Endothelial cell (in vitro differentiated cells): ENCODE data around the gene SYNPO2. TPM values are rescaled to one million over a fixed set of nuclear protein-coding genes. Genes with fewer than 3 reads are reported as not detected.

Source experiments
- DNase-seq: peaks from one replicate; pipeline ENCODE4 v3.0.0; 2021; ENCODE audit warnings: low spot score
- H3K27ac Mint-ChIP-seq: one replicate; pipeline ENCODE4 v1.8.0; 2021; ENCODE audit warnings: mixed read lengths, inconsistent platforms; ENCODE audit not compliant: unreplicated experiment
- H3K27me3 Mint-ChIP-seq: one replicate; pipeline ENCODE4 v1.8.0; 2021; ENCODE audit warnings: mild to moderate bottlenecking, moderate library complexity, mixed read lengths, inconsistent platforms; ENCODE audit not compliant: unreplicated experiment
- H3K36me3 Mint-ChIP-seq: one replicate; pipeline ENCODE4 v1.8.0; 2021; ENCODE audit warnings: mild to moderate bottlenecking, low read depth, mixed read lengths, inconsistent platforms; ENCODE audit not compliant: unreplicated experiment
- H3K4me1 Mint-ChIP-seq: one replicate; pipeline ENCODE4 v1.8.0; 2021; ENCODE audit warnings: mild to moderate bottlenecking, mixed read lengths, inconsistent platforms; ENCODE audit not compliant: unreplicated experiment
- H3K4me3 Mint-ChIP-seq: one replicate; pipeline ENCODE4 v1.8.0; 2021; ENCODE audit warnings: mild to moderate bottlenecking, mixed read lengths, inconsistent platforms; ENCODE audit not compliant: unreplicated experiment
- H3K9me3 Mint-ChIP-seq: one replicate; pipeline ENCODE4 v1.8.0; 2021; ENCODE audit warnings: mixed read lengths, inconsistent platforms; ENCODE audit not compliant: unreplicated experiment
- CTCF ChIP-seq: fragments of 200-600 bp; sonication (generic); IDR thresholded peaks from one replicate; pipeline ENCODE4 v1.5.0; 2021; ENCODE audit warnings: antibody characterized with exemption; ENCODE audit not compliant: unreplicated experiment
- total RNA-seq: library from RNA; stranded (reverse); fragmentation: NEBNext Ultra II Directional; extraction: Animal tissue kit (Norgen Biotek cat#: 25700); gene quantifications from one replicate; pipeline ENCODE4 v1.2.1, GENCODE V29; 2021; ENCODE audit not compliant: unreplicated experiment

SYNPO2 gene
- total RNA-seq, 1 donor from 2014 or later = 1.1 TPM

- no peak overlapping the region for H3K4me3 Mint-ChIP-seq
- H3K9me3 Mint-ChIP-seq = no peaks in the 10 kb centered on the region
- TF ChIP-seq CTCF = no peak
- H3K4me1 Mint-ChIP-seq = peaks cover 7% of the 10 kb centered on the region
- H3K36me3 Mint-ChIP-seq = no peaks in the 10 kb centered on the region
- H3K27ac Mint-ChIP-seq = no peak overlapping the region
- H3K27me3 Mint-ChIP-seq = no peaks in the 10 kb centered on the region
- no peak for DNase-seq
Observed at GRCh38 chr4:118936406-118936805, 47.8 kb downstream of the SYNPO2 start.

GRCh38 chr4:118939169-118939783, 50.6 kb downstream of the SYNPO2 start:
- no peaks in the 10 kb centered on the region for H3K36me3 Mint-ChIP-seq
- H3K27ac Mint-ChIP-seq = no peak overlapping the region
- peaks cover 13% of the 10 kb centered on the region for H3K4me1 Mint-ChIP-seq
- H3K9me3 Mint-ChIP-seq = no peaks in the 10 kb centered on the region
- no peak for TF ChIP-seq CTCF
- no peak for DNase-seq
- H3K27me3 Mint-ChIP-seq = no peaks in the 10 kb centered on the region
- H3K4me3 Mint-ChIP-seq = no peak overlapping the region

- Mint-ChIP-seq H3K36me3 (no peaks in the 10 kb centered on the region), H3K4me3 (no peak overlapping the region), H3K27me3 (no peaks in the 10 kb centered on the region), H3K27ac (no peak overlapping the region), H3K4me1 (peaks cover 10% of the 10 kb centered on the region), H3K9me3 (no peaks in the 10 kb centered on the region)
- no peak for TF ChIP-seq CTCF
- DNase-seq = no peak
Observed at GRCh38 chr4:118941149-118941548, 52.5 kb downstream of the SYNPO2 start.

GRCh38 chr4:118941799-118942198, 53.1 kb downstream of the SYNPO2 start:
- Mint-ChIP-seq H3K27me3 (no peaks in the 10 kb centered on the region), H3K9me3 (no peaks in the 10 kb centered on the region), H3K27ac (no peak overlapping the region), H3K4me3 (no peak overlapping the region), H3K4me1 (peaks cover 10% of the 10 kb centered on the region), H3K36me3 (no peaks in the 10 kb centered on the region)
- no peak for TF ChIP-seq CTCF
- DNase-seq = no peak

- Mint-ChIP-seq H3K9me3 (no peaks in the 10 kb centered on the region), H3K27me3 (no peaks in the 10 kb centered on the region)
- TF ChIP-seq CTCF = no peak
Observed at GRCh38 chr4:118942465-118942864, 53.8 kb downstream of the SYNPO2 start.

More at GRCh38 chr4:118942465-118942864, 53.8 kb downstream of the SYNPO2 start:
- DNase-seq = no peak
- Mint-ChIP-seq H3K4me3 (no peak overlapping the region), H3K4me1 (peaks cover 10% of the 10 kb centered on the region), H3K27ac (no peak overlapping the region), H3K36me3 (no peaks in the 10 kb centered on the region)
